GM19099 (cell line): Measurements from ENCODE around the gene KLHL29.

Experiments used
- POLR2A ChIP-seq: IDR thresholded peaks from 3 replicates; pipeline ENCODE4 v1.6.1; 2011; ENCODE audit warnings: low read depth; ENCODE audit not compliant: insufficient read length; ENCODE audit errors: extremely low read depth

Gene KLHL29

GRCh38 chr2:23579674-23580073 is 194.7 kb downstream of the KLHL29 start:
- no peak for TF ChIP-seq POLR2A

DNA sequence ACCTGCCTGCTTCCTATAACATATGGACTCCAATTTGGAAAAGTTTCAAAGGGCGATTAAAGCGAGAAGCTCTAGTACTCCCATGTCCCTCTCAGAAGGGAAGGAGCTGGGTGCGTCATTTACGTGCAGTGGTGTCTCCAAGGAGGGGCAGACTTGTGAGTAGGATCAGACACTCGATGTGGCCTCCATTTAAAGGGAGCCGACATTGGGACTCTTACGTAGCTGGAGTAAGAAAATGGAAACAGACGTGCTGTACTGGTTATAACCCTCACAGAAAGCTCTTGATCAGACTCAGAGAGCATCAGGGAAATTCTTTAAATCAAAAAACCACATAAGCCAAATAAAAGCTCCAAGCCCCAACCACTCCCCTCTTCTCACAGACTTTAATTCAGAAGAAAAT is 198.5 kb downstream of the KLHL29 start:
- TF ChIP-seq POLR2A: no peak

GRCh38 chr2:23584054-23584745 is 199.2 kb downstream of the KLHL29 start:
- TF ChIP-seq POLR2A: no peak

GRCh38 chr2:23585273-23586170 is 200.5 kb downstream of the KLHL29 start:
- no peak for TF ChIP-seq POLR2A

DNA sequence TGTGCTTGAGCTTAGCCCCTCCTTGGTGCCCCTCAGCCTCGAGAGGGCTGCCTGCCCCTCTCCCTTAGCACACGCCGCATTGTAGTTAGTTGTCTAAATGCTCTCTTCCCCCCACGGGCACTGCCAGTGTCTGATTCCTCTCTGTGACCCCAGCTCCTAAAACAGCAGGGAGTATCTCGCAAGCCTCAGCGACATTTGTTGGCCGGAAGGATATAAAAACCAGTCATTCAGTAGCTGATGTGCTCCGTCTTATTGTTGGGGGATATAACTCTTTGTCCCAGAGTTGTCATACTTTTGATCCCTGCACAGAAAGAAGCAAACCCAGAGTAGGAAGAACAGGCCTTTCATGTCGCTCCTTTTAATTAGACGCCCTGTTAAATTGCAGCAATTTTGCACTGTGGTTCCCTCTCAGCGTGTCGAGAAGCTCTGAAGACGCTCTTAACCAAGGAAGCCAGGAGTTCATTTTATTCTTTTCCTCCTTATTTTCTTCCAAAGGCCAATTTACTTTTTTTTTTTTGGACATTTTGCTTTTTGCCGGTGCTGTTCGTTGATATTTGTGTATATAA is 201.8 kb downstream of the KLHL29 start:
- TF ChIP-seq POLR2A: no peak

DNA sequence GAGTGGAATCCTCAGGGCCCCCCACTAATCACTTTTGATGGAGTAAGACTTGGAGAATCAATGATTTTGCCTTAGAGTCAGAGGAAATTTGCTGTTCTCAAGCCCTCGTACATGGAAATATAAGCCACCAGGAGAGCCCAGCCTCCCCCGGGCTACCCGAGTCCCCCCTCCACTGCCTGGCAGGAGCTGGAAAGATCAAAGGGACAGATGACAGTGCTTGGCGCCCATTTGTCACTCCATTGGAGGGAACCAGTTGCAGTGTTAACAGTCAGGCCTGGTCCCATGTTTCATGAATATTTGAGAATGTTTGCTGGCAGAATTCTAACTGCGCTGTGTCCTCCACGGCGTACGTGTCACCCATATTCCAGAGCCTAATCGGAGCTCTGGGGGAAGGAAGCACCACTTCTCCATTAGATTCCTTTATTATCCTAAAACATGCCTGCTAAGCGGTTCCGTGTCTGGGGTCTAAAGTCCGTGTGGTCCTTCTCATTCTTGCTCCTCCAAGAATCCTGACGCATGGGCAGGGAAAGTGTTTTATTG is 202.4 kb downstream of the KLHL29 start:
- TF ChIP-seq POLR2A: no peak

- no peak for TF ChIP-seq POLR2A
Observed at GRCh38 chr2:23588106-23588505, 203.1 kb downstream of the KLHL29 start.

GRCh38 chr2:23588508-23589201 is 203.7 kb downstream of the KLHL29 start:
- TF ChIP-seq POLR2A: no peak

DNA sequence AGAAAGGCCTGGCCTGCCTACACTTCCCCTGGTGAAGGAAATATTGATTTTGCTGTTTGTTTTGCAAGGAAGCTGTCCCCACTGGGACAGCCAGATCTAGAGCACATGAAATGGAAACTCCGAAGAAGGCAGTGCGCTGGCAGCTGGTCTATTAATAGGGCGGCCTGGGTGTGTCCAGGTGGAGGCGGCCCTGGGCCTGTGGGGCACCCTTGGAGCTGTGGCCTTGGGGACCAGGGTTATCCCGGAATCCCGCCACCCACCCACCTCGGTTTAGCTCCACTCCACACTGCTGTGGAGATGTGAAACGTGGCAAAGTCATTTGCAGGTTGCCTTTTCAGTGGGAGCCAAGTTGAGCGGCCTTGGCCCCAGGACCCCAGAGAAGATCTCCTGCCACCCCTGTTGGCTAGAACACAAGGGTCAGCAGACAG is 204.3 kb downstream of the KLHL29 start:
- TF ChIP-seq POLR2A: no peak

DNA sequence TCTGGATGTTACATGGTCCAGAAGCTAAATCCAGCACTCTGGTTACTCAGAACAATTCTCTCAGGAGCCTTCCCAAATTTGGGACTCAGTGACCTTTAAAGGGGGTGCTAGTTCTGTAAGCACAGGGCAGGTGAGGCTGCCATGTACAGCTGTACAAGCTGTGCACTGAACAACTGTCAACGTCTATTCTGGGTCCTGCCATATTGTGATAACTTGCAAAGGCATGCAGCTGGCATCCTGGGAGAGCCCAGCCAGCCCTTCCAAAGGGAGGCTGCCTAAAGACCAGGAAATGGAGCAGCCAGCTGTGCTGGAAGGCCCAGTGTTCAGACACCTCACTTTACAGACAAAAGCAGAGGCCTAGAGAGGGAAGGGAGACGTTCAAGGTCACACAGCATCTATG is 204.8 kb downstream of the KLHL29 start:
- no peak for TF ChIP-seq POLR2A

DNA sequence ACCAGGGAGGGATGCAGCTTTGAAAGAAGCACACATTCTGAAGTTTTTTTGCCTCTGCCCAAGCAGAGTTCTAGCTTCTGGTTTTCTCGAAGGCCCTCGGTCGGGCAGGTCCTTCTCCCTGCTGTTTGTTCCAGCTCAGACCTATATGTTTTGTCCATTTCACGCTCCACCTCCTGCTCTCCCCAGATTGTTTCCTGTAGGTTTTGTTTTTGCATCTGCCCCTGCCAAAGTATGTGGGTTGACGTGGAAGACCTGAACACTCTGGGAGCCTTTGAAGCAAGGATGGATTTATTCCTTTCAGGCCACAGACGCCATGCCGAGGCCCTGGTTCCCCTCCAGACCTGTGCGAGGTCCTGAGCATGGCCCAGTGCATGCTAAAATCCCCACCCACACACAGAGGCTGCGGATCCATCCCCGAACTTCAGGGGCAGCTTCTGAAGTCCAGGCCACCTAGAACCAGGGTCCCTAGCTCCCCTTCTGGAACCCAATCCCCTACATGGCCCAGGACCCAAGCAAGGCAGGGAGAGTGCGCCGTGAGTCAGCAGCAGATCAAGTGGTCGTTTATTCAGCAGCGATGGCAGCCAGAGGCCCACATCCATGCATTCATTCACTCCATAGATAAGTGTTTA is 205.4 kb downstream of the KLHL29 start:
- no peak for TF ChIP-seq POLR2A

DNA sequence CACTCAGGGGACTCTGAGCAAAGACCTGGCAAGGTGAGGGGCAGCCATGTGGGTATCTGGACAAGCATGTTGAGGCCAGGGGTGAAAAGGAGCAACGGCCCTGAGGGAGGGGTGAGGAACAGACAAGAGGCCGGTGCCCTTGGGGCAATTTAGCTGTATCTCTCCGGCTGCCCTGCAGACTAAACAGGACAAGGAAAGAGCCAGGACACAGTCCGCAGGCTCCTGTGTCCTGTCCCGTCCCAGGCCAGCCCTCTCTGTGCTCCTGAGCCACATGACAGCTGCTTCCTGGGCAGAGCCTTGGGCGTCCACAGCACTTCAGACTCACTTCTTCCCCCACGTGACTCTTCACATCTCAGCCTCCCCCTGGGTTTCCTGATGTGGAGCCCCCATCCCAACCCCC is 206.1 kb downstream of the KLHL29 start:
- no peak for TF ChIP-seq POLR2A

DNA sequence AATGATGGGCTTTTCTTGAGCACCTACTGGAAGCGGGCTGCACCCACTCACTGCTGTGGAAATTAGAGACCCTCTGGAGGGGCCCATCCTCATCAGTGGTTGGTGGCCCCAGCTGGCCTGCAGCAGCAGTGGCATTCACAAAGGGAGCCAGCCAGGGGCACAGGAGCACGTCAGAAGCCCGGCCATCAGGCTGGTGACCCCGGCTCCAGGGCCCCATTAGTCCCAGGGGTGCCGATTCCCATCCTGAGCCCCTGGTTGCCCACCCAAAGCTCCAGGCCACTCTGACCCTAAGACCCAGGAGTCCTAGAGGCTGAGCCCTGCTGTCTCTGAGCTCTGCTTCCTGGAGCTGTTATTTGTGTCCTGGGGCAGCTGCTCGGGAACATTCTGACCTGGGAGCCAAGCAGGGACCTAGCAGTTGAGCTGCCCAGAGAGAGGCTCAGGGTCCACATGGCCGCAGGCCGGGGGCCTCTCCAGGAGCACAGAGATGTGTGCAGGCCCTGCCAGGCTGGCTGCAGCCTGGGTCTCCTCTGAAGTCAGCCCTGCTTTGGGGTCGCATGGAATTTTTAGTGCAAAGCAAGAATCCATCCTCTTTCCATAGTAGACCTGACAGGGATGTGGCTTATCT is 207.2 kb downstream of the KLHL29 start:
- TF ChIP-seq POLR2A: no peak

DNA sequence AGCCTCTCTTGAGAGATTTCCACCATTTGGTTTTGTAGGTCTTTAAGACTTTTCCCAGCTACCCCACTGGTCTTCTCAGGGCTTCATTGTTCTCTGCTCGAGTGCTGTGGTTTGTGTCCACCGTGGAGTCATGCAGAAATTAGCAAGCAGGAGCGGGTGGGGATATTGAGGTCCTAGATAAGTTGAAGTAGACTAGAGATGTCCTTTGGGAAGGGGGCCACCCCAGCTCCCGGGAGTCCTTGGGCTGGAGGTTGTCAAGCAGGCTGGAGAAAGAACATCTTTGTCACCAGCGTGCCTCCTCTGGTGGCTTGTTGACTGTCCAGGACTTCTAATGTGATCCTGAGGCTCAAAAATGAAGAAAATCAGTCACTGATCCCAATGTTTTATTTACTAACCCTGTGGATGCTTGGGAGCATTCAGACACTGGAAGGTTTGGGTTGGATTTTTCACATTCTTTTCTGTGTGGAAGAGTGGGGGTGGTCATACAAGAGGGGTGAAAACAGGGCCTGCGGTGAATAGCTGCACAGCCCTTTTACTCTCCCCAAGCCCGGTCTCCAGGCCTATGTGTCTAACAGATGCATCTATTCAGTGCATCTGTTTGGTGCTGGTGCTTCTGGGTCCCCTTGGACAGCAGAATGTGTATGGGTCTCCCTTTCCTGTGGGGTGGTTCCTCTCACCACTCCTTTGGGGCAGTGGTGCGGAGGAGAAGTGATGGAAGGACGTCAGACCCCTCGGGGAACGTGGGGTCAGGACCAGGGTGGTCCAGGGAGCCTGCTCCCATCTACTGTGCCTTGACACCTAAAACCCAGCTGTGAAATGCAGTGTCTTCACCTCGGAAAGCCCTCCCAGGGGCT is 208.1 kb downstream of the KLHL29 start:
- TF ChIP-seq POLR2A: no peak
